Activated naive CD4-positive, alpha-beta T cell treated with anti-CD3 and anti-CD28 coated beads, Interleukin-2, amount 50 U/mL, for 24 hours (primary cell): ENCODE data around the gene RFC3.

Experiments
- H3K27ac Mint-ChIP-seq: one replicate; pipeline ENCODE4 v1.8.0; 2021; ENCODE audit warnings: mild to moderate bottlenecking, mixed read lengths
- H3K27me3 Mint-ChIP-seq: one replicate; pipeline ENCODE4 v1.8.0; 2021; ENCODE audit warnings: mixed read lengths
- H3K36me3 Mint-ChIP-seq: one replicate; pipeline ENCODE4 v1.8.0; 2021; ENCODE audit warnings: mixed read lengths
- H3K4me1 Mint-ChIP-seq: one replicate; pipeline ENCODE4 v1.8.0; 2021; ENCODE audit warnings: mixed read lengths
- H3K4me3 Mint-ChIP-seq: one replicate; pipeline ENCODE4 v1.8.0; 2021; ENCODE audit warnings: mild to moderate bottlenecking, mixed read lengths
- H3K9me3 Mint-ChIP-seq: one replicate; pipeline ENCODE4 v1.8.0; 2021; ENCODE audit warnings: mixed read lengths

Gene RFC3

DNA sequence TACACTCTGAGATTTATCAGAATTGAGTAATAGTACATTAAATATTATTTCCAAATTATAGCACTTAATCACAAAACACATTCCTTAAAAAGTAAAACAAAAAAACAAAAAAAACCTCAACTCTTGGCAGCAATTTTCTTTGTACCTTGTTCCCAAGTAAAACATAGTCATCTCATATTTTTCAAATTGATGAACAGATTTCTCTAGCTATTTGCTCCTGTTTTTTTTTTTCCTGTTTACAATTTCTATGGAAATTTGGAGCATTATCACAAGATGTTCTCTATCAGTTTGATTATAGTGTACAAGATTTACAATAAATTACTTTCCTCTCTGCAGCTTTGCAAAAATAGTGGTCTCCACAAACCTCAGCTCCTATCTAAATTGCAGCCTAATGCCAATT, 25.0 kb downstream of the RFC3 start:
- no peaks in the 10 kb centered on the region for H3K27me3 Mint-ChIP-seq
- H3K9me3 Mint-ChIP-seq = no peaks in the 10 kb centered on the region
- H3K27ac Mint-ChIP-seq = no peak overlapping the region
- peaks cover 29% of the 10 kb centered on the region for H3K36me3 Mint-ChIP-seq
- no peak overlapping the region for H3K4me3 Mint-ChIP-seq
- no peaks in the 10 kb centered on the region for H3K4me1 Mint-ChIP-seq

DNA sequence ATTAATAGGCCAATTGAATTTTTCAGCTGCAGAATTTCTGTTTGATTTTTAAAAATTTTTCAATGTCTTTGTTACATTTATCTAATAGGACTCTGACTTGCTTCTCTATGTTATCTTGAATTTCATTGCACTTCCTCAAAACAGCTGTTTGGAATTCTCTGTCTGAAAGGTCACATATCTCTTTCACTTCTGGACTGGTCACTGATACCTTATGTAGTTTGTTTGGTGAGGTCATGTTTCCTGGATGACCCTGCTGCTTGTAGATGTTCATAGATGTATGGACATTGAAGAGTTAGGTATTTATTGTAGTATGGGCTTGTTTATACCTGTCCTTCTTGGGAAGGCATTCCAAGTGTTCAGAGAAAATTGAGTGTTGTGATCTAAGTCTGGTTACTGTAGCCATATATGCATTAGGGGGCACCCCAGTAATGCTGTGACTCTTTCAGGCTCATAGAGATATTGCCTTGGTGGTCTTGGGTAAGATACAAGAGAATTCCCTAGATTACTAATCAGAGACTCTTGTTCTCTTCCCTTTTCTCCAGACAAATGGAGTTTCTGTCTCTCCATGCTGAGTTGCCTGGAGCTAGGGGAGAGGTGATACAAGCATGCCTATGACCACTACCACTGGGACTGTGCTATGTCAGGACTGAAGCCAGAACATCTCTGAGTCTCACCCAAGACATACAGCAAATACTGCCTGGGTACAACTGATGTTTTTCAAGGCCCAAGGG, 27.8 kb downstream of the RFC3 start:
- Mint-ChIP-seq H3K27me3 (no peaks in the 10 kb centered on the region), H3K36me3 (peaks cover 25% of the 10 kb centered on the region), H3K27ac (no peak overlapping the region), H3K4me1 (no peaks in the 10 kb centered on the region), H3K4me3 (no peak overlapping the region), H3K9me3 (no peaks in the 10 kb centered on the region)

DNA sequence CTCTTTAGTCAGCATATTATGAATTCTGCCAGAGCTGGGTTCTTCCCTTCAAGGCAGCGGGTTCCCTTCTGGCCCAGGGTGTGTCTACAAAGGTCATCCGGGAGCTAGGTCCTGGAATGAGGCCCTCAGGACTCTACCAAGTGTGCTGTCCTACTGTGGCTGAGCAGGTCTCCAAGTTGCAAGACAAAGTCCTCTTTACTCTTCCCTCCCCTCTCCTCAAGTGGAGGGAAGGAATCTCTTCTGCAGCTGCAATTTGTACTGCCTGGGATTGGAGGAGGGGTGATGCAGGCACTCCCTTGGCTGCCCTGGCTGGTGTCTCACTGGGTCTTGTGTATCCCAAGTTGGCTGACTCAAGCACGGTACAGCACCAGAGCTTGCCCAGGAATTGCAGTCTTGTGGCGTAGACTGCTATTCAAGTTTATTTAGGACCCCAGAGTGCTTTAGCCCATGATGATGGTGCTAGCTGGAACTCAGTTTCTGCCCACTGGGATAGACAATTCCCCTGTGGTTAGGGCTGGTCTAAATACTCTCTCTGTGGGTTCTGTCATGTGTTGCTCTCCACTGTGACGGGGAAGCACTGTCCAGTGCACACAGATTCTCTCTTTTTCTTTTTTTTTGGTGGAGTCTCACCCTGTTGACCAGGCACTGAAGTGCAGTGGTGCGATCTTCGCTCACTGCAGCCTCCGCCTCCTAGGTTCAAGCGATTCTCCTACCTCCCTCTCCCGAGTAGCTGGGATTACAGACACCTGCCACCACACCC, 28.5 kb downstream of the RFC3 start:
- Mint-ChIP-seq H3K27me3 (no peaks in the 10 kb centered on the region), H3K36me3 (peaks cover 25% of the 10 kb centered on the region), H3K9me3 (no peaks in the 10 kb centered on the region), H3K4me1 (no peaks in the 10 kb centered on the region), H3K4me3 (no peak overlapping the region), H3K27ac (no peak overlapping the region)

DNA sequence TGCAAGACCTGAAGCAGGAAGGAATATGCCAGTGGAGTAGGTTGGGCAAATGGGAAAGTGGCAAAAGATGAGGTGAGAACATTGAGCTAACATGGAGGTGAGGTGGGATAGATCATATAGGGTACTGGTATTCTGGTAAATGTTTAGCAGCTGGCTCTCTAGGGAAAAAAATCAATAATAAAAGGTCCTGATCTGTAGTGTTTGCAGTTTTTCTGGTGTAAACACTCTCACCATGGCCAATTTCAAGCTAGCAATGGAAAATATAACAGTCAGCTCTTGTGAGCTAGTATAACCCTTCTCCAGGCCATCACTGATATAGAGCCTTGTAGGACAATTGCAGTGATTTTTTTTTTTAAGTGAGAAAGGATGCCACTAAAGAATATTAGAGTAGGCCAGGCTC, 31.3 kb downstream of the RFC3 start:
- no peaks in the 10 kb centered on the region for H3K4me1 Mint-ChIP-seq
- H3K27me3 Mint-ChIP-seq = no peaks in the 10 kb centered on the region
- H3K27ac Mint-ChIP-seq = no peak overlapping the region
- no peak overlapping the region for H3K4me3 Mint-ChIP-seq
- peaks cover 9% of the 10 kb centered on the region for H3K9me3 Mint-ChIP-seq
- H3K36me3 Mint-ChIP-seq = peaks cover 23% of the 10 kb centered on the region

DNA sequence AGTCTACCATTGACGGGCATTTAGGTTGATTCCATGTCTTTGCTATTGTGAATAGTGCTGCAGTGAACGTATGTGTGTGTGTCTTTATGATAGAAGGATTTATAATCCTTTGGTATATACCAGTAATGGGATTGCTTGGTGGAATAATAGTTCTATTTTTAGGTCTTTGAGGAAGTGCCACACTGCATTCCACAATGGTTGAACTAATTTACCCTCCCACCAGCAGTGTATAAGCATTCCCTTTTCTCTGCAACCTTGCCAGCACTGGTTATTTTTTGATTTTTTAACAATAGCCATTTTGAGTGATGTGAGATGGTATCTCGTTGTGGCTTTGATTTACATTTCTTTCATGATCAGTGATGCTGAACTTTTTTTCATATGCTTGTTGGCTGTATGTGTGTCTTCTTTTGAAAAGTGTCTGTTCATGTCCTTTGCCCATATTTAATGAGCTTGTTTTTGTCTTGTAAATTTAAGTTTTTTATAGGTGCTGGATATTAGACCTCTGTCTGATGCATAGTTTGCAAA, 37.5 kb downstream of the RFC3 start:
- Mint-ChIP-seq H3K4me3 (no peak overlapping the region), H3K27me3 (no peaks in the 10 kb centered on the region), H3K27ac (no peak overlapping the region)

DNA sequence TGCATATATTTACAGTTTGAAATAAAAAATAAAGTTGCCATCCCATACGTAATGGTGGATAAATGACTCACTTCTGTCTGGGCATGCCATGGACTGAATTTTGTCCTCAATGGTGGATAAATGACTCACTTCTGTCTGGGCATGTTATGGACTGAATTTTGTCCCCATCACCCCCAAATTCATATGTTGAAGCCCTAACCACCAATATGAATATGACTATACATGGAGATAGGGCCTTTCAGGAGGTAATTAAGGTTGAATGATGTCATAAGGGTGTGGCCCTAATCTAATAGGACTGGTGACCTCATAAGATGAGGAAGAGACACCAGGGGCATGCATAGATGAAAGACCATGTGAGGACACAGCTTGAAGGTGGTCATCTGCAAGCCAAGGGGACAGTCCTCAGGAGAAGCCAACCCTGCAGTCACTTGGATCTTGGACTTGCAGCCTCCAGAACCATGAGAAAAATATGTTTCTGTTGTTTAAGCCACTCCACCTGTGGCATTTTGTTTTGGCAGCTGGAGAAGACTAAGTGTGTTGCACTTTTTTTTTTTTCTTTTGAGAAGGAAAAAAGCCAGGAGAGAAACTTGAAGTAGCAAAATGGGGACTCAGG, 41.8 kb downstream of the RFC3 start:
- H3K36me3 Mint-ChIP-seq = peaks cover 7% of the 10 kb centered on the region
- H3K27ac Mint-ChIP-seq = no peak overlapping the region

More for the DNA sequence above, 37.5 kb downstream of the RFC3 start:
- Mint-ChIP-seq H3K9me3 (peaks cover 9% of the 10 kb centered on the region), H3K4me1 (no peaks in the 10 kb centered on the region), H3K36me3 (peaks cover 12% of the 10 kb centered on the region)

DNA sequence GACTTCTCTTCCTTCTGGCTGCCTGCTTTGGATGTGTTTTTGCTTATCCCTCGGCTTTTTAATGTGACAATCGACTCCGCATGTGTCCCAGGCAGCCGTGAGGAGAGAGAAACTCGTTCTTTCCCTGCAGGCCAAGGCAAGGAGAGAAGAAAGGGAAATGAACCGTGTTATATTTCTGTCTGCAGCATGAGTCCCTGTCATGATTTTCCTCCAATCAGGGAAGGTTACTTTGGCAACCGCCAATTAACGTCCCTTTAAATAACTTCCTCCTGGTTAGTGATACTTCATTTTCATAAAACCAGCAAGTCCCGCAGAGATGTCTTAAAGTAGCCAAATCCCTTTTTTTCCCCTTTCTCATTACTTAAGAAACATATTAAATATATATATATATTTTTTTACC, 42.6 kb downstream of the RFC3 start:
- H3K4me1 Mint-ChIP-seq = no peaks in the 10 kb centered on the region
- H3K4me3 Mint-ChIP-seq = no peak overlapping the region
- no peaks in the 10 kb centered on the region for H3K9me3 Mint-ChIP-seq
- peaks cover 7% of the 10 kb centered on the region for H3K36me3 Mint-ChIP-seq
- H3K27ac Mint-ChIP-seq = no peak overlapping the region
- H3K27me3 Mint-ChIP-seq = no peaks in the 10 kb centered on the region

More for the DNA sequence above, 41.8 kb downstream of the RFC3 start:
- Mint-ChIP-seq H3K4me1 (no peaks in the 10 kb centered on the region), H3K9me3 (no peaks in the 10 kb centered on the region), H3K4me3 (no peak overlapping the region), H3K27me3 (no peaks in the 10 kb centered on the region)

DNA sequence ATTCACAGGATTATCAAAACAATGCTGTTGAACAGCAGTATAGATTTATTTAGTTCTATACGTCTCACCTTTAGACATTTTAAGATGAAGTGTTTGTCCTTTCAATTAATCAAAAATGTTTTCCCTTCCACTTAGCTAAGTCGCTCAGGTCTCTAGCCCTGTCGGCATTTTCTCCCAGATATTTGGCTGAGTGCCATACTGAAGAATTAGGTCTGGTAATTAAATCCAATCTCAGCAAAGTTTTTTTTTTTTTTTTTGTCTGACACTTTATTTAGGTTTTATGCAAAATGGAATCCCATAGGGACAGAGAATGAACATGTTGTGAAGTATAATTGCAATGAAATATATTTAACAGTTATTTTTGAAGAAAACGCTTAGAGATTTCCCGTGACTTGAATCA, 44.1 kb downstream of the RFC3 start:
- no peaks in the 10 kb centered on the region for H3K27me3 Mint-ChIP-seq

DNA sequence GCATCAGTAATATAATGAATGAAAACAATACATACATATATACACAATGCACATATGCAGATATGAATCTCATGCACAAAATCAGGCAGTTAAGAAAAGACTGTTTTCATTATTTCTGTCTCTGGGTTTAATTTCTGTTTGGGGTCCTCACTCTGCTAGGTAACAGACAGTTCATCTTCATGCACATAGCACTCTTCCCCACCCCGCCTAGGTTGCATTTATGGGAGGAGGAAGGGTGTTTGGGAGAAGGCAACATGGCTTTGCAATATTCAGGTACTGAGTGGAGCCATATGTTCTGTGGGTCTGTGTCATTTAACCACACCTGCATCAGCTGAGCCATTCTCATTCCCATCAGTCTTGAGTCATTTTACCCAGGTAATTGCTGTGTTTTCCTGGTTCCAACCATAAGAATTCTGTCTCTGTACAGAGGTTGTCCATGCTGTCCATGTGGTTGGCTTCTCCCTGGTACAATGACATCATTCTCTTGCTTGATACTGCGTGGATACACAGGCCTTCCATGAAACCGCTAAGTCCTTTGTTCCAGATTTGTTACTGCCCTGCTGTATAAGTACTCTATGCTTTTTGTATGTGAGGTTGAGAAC, 45.3 kb downstream of the RFC3 start:
- no peaks in the 10 kb centered on the region for H3K27me3 Mint-ChIP-seq
- H3K4me3 Mint-ChIP-seq = no peak overlapping the region
- no peaks in the 10 kb centered on the region for H3K4me1 Mint-ChIP-seq
- no peaks in the 10 kb centered on the region for H3K9me3 Mint-ChIP-seq
- peaks cover 3% of the 10 kb centered on the region for H3K36me3 Mint-ChIP-seq
- no peak overlapping the region for H3K27ac Mint-ChIP-seq

More for the DNA sequence above, 44.1 kb downstream of the RFC3 start:
- Mint-ChIP-seq H3K4me1 (no peaks in the 10 kb centered on the region), H3K4me3 (no peak overlapping the region), H3K36me3 (no peaks in the 10 kb centered on the region), H3K27ac (no peak overlapping the region), H3K9me3 (no peaks in the 10 kb centered on the region)

DNA sequence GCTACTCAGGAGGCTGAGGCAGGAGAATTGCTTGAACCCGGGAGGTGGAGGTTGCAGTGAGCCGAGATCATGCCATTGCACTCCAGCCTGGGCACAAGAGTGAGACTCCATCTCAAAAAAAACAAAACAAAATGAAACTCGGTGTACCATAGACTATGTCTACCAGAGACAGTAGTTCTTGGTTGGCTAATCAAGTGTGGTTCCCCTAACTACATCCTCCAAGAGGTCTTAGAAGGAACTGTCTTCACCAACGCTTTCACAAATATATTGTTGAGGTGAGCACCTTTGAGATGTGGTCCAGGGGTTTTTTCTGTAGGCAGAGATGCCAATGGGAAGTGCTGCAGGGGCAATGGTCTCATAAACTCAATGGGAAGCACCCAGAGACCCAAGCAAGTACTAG, 48.0 kb downstream of the RFC3 start:
- Mint-ChIP-seq H3K9me3 (no peaks in the 10 kb centered on the region), H3K27ac (no peak overlapping the region), H3K4me1 (no peaks in the 10 kb centered on the region), H3K36me3 (peaks cover 3% of the 10 kb centered on the region), H3K4me3 (no peak overlapping the region), H3K27me3 (no peaks in the 10 kb centered on the region)

DNA sequence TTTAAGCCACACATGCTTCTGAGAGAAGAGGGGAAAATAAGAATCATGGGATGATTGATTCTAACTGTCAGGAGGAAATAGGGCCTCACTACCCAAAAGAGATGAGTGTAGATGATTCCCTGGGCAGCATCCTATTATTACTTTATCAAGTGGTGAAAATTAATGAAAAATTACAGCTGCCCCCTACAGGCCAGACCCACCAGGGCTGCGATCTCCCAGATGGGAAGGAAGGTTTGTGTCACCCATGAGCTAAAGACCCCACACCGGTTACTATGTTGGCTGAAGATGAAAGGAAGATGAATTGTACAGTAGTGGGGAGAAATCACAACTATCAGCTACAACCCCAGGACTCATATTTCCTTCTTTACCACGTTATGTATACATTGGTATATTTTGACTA, 49.5 kb downstream of the RFC3 start:
- no peak overlapping the region for H3K27ac Mint-ChIP-seq
- H3K9me3 Mint-ChIP-seq = no peaks in the 10 kb centered on the region
- no peaks in the 10 kb centered on the region for H3K4me1 Mint-ChIP-seq
- H3K27me3 Mint-ChIP-seq = no peaks in the 10 kb centered on the region
- H3K4me3 Mint-ChIP-seq = no peak overlapping the region
- peaks cover 4% of the 10 kb centered on the region for H3K36me3 Mint-ChIP-seq

DNA sequence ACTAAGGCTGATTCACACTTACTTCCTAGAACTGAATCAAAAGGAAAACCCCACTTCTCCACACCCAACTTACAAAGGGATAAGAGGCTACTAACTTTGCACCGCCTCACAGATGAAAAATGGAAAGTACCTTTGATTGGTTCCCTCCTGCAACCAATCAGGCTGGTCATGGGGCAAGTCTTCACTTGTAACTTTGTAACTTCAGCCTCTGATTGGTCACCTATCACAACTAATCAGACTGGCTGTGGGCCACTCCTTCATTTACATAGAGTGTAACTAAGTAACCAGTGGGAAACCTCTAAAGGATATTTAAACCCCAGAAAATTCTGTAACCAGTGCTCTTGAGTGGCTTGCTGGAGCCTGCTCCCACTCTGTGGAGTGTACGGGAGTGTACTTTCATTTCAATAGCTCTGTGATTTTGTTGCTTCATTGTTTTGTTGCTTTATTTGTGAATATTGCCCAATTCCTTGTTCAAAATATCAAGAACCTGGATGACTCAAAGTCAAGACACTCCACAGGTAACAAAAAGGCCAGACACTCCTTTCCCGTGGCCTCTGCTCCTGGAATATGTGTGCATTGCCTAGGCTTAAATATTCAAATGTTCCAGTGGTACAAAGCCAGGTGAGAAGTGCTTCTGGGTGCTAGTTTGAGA, 50.5 kb downstream of the RFC3 start:
- H3K9me3 Mint-ChIP-seq = no peaks in the 10 kb centered on the region
- no peaks in the 10 kb centered on the region for H3K4me1 Mint-ChIP-seq
- H3K4me3 Mint-ChIP-seq = no peak overlapping the region
- H3K36me3 Mint-ChIP-seq = peaks cover 4% of the 10 kb centered on the region
- no peaks in the 10 kb centered on the region for H3K27me3 Mint-ChIP-seq
- H3K27ac Mint-ChIP-seq = no peak overlapping the region

DNA sequence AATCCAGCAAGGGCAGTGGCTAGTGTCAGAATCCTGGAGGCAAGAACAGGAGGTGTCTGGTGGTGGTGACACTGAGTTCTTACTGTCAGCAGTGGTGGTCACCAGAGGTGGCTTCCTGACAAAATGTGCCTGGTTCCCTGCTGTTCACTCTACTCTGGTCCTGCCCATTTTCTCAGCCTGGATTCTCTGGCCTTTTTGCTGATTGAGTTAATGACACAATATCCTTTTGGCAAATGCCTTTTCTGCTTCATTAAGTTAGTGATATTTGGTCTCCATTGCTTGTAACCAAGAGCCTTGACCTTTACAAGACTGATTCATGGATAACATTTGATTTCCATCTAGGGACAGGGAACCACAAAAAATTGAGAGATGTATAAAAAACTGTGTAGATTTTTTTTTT, 51.1 kb downstream of the RFC3 start:
- Mint-ChIP-seq H3K36me3 (peaks cover 4% of the 10 kb centered on the region), H3K27ac (no peak overlapping the region), H3K4me3 (no peak overlapping the region), H3K4me1 (no peaks in the 10 kb centered on the region), H3K27me3 (no peaks in the 10 kb centered on the region), H3K9me3 (no peaks in the 10 kb centered on the region)

DNA sequence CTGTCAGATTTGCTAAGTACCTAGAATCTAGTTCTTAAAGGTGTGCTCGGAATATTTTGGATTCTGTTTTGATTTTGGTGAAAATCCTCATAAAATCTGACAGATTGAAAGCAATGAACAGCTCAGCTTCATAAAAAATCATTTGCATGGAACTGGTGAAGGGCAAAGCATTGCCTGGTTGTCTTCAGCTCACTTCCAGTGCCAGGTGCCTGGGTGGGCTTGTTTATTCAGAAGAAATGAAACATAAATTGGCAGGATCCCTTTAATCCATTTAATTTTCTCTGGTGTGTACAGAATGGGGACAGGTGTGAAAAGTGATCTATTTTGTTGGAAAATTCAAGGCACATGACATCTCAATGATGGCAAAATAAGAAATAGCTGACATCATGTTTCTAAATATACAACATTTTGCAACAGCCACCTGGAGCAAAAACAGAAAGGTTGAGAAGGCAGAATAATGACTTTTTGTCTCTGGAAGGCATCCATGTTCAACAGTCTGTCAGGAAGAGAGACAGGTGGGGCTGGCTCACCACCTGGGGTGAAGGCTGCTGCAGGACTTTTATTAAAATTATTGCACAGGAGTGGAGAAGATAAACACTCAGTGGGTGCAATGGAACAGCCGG, 52.2 kb downstream of the RFC3 start:
- no peaks in the 10 kb centered on the region for H3K27me3 Mint-ChIP-seq
- no peaks in the 10 kb centered on the region for H3K9me3 Mint-ChIP-seq
- peaks cover 4% of the 10 kb centered on the region for H3K36me3 Mint-ChIP-seq
- no peak overlapping the region for H3K27ac Mint-ChIP-seq
- H3K4me1 Mint-ChIP-seq = no peaks in the 10 kb centered on the region
- no peak overlapping the region for H3K4me3 Mint-ChIP-seq
